Activated gamma-delta T cell treated with Interleukin-2 at 50 U/mL for 16 hours (primary cell): ENCODE results near the gene RHEB.

Experiments
- DNase-seq: peaks from one replicate; pipeline ENCODE4 v3.0.0-alpha.2; 2020

RHEB gene

DNA sequence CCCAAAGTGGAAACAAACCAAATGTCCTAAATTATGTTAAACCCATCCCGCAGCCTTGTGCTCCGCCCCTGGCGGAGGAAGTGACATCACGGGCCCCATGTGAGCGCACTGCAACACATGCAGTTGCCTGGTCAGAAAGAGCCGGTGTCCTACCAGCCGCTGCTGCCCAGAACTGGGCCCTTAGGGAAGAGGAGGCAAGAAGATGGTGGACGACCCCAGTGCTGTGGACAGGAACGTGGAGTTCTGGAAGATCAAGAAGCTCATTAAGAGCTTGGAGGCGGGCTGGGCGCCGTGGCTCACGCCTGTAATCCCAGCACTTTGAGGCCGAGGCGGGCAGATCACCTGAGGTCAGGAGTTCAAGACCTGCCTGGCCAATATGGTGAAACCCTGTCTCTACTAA is 18.0 kb downstream of the RHEB start:
- DNase-seq, result no peak

DNA sequence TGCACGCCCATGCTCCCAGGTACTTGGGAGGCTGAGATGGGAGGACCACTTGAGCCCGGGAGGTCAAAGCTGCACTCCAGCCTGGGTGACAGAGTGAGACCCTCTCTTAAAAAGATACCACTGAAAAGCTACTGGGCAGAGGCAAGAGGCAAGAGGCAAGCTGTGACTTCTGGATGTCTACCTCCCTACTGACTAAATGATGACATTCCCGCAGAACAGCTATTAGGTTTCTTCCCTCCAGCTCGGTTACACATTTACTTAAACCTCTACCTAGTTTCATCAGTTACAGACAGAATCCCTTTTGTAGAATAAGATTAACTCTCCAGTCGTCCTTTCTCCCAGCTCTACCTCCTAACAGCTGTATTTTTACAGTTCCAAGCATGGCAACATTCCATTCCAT is 21.2 kb downstream of the RHEB start:
- DNase-seq, result no peak

DNA sequence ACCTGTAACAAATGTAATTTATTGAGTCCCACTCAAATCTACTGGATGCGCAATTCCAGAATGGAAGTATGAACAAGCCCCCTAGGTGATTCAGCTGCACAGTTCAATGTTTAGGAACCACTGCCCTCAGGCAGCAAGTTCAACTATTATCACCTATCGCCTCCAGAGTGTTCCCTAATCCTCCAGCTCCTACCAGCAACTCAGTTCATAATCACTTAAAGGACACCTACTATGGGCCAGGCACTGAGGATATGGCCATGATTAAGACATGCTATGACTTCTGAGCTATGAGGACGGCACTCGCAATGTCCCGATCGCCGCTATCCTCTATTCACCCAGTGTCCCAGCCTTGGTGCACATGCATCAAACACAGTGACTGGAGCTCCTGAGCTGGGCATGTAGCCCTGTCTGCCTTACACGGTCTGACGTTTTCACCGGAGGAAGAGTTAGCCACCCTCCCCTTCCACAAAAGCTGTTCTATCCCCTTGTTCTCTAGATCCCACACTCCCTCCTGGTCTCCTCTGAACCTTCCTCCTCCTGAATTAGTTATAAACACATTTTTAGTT is 22.3 kb downstream of the RHEB start:
- DNase-seq, result no peak

DNA sequence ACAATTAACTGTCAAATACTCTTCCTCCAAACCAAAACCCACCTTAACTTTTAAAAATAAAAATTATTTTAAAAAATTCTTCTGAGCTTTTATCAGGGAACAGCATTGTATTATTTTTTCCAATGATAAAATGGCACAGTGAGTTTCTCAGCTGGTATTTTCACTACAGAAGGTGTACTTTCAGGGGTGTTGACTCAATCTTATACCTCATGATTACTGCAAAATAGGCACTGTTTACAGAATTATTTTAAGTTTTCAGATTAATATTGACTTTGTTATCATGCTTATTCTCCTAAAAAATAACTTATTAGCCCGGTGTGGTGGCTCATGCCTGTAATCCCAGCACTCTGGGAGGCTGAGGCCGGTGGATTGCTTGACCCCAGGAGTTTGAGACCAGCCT is 24.3 kb downstream of the RHEB start:
- no peak for DNase-seq

DNA sequence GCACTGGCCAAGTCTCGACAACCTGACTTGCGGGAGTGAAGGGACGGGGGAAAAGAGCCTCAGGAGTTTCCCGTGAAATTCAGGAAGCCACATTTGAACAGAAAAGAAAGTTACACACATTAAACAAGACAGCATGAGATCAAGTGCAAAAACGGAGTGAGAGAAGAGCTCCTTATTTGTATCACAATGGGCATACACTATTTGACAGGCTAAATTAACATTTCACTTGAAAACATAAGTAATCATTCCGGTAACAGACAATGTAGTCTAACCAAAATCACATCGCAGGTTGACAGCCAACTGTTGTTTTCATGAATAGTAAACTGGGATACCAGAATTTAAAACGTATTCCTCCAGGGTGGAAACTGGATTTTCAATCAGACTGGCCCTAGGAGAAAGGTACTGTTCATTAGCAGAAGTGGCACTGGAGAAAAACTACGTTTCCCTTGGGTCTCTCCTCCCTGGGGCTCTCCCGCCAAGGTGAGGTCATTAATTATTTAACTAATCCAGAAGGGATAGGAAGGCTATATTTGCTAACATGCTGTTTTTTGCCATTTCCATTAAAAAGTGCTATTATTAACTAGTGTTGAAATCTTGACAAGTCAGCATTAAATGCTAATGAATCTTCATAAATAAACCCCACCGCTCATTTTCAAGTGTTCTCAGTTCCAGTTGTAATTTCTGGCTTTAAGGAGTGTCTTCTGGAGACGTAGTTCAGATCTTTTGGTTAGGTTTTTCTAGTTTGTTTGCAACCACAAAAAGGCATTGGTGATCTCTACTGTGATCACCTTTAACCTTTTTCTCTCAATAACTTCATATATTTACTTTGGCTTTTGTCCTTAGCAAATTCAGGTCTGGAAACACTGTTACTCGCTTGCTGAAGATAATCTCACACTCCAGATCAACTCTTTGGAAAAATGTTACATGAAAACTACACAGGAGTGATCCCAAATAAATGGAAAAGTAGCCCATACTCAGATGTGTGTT is 25.1 kb downstream of the RHEB start:
- no peak for DNase-seq

DNA sequence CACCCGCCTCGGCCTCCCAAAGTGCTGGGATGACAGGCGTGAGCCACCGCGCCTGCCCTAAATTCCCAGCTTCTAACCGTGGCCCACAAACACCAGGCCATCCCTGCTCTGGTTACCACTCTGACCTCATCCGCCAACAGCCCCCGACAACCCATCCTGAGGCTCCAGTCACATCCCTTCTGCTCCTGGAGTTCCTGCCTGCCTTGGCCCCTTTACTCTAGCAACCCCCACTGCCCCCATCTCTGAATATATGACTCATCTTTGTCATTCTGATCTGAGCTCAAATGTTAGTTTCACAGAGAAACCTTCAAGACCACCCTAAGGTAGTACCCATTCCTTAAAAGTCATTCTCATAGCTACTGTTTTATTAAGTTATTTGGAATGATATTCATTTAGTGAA is 26.6 kb downstream of the RHEB start:
- no peak for DNase-seq

DNA sequence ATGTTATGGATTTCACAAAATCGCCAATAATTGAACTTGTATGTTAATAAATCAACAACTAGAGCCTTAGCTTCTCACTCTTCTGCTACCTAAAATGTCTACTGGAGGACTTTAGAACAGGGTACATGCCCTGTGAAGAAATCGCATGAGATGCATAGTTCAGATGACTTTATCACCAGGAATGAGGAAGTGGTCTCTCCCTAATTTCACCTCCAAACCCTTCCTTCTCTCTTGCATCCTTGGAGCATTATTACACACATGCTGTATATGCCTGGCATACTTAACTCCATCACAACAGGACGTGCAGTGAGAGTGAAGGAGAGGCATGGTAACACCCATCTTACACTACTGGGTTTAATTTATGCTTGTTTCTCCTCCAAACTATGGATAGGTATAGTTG is 27.8 kb downstream of the RHEB start:
- DNase-seq, result no peak

DNA sequence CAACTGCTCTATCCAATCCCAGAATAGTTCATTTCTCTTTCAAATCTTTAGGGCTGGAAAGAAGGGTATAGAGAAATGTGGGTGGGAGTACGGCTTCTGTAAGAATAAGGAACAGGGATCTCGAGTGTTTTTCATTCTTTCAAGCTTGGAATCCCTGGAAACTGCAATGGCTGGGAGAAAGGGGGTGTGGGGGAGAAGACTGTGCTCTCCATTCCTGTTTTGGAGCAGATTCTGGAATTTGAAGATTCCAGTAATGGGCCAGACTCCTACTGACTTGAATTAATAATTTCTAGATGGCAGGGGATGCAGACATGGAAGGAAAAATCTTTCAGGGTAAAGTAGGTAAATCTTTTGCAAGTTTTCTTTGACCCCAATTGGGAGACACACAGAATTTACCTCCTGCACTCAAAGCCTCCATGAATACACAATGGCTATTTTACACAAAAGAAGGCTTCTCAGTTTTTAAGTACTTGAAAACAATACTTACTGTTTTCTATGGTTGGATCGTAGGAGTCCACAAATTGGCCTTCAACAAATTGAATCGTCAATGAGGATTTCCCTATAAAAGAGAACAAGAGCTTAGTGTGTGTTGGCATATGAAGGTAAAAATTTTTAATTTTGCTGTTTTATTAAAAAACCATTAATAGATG is 29.1 kb downstream of the RHEB start:
- no peak for DNase-seq

DNA sequence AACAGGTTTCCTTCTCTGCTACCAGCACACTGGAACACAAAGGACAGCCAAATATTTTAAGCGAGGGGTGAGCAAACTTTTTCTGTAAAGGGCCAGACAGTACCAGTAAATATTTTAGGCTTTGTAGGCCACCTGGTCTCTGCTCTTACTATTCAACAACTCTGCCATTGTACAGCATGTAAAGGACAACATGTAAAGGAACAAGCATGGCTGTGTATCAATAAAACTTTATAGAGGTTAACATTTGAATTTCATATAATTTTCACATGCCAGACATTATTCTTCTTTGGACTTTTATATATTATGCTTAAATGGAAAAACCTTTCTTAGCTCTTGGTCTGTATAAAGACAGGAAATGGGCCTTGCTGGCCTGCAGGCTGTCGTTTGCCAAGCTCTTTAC is 30.2 kb downstream of the RHEB start:
- no peak for DNase-seq

DNA sequence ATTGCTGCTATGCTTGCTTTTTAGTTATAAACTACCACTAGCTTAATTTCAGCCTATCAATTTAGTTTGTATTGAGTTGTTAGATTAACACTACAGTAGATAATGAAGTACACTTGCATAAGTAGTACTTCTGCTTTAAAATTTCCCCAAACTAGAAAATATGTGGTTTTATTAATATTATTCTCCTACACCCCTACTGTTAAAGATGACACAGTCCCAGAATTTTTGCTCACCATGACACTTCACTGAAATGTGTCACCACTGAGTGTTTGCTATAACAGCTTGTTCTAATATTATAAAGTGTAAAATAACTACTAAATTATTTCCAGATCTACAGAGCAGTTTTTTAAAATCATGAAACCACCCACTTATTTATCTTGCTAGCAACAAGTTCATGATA is 31.6 kb downstream of the RHEB start:
- no peak for DNase-seq

DNA sequence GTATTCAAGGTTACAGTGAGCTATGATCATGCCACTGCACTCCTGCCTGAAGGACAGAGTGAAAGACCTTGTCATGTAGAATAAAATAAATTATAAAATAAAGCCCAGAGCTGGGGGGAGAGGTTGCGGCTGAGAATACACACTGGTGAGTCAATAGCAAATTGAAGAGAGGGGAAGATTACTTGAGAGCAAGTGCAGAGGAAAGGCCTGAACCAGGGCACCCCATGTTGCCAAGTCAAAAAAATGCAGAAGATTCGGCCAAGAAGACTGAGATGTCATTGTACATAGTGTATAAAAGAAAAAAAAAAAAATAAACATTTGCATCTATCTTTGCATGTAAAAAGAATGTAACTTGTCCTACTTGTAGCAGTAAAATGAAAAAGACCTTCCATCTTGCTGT is 32.5 kb downstream of the RHEB start:
- DNase-seq, result no peak

DNA sequence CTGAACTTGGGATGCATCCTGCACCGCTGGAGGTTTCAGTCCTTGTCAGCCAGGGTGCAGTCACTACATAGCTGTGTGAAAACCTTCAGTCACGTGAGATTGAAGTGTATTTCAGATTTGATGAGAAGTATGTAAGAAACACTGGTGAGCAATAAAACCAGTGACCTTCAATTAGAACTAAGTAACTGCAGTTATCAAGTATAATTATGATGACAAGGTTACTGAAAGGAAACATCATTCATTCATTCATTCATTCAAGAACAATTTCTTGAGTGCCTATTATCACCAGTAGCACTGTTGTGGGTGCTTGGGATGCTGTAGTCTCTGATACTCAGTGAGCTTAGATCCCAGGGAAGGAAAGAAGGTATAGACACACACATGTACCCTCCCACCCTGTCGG is 33.6 kb downstream of the RHEB start:
- DNase-seq, result no peak

DNA sequence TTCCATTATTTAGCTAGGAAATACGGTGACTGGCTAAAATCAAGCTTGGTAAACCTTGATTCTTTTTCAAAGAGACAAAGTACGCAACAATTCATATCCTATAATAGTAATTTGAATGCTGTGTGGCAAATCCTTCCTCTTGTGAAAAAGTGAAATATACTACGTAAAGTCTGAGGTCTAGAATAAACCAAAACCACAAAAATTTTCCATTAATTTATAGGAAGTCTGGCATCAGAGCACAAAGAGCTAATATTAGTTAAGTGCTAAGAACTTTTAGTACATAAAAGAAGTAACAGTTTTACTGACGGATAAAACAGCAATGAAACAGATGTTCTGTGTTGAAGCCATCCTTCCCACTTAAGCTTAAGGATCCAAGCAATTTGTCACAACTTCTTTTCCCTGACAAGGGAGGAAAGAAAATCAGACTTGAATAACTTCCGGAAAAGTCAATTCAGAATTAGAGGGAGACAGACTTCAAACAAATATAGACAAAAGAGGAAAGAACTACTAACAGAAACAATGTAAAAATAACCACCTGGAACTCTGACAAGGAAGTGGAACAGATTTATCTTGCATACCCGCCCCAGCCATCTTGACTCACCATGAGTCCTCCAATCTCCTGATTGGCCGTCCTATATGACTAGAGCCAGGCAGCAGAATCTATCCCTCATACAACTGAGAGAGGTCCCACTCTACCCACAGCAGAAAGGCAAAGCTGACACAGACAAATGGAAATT is 34.6 kb downstream of the RHEB start:
- DNase-seq, result no peak

DNA sequence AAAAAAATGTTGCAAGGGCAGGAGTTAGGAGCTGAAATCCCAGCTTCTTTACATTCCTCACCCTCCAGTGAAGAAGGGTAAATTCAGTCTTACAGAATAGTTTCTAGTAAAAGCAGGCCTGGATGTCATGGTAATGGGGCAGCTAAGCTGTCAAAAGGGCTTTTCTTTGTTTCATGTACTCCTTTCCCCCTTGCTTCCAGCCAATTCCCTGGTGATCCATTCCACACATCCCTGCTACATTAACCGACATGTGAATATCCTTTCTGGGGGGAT is 36.0 kb downstream of the RHEB start:
- DNase-seq, result no peak

DNA sequence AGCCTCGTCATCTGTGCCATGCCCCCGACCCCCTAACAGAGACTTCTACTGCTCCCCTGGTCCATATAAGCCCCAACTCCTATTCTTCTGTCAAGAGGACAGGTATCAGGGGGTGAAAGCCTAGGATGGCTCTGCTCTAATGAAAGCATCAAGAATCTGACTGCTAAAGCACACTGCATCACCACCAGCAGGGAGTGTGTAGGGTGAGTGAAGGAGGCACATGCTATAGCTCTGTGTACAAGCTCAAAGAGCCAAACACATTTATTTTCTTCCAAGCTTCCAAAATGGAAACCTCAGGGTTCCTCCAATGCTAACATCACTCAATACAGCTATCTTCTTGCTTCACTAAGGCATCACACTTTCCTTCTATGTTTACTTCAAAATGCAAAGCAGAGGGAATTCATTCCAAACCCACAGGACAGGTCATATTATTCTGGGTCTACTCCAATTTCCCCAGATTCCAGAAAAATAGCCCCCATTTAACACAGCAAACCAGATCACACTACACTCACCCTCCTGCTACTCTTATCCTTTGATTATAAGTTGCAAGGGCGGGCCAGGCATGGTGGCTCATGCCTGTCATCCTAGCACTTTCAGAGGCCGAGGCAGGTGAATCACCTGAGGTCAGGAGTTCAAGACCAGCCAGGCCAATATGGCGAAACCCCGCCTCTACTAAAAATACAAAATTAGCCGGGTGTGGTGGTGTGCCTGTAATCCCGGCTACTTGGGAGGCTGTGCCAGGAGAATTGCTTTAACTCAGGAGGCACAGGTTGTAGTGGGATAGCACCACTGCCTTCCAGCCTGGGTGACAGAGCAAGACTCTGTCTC is 36.6 kb downstream of the RHEB start:
- DNase-seq, result no peak

DNA sequence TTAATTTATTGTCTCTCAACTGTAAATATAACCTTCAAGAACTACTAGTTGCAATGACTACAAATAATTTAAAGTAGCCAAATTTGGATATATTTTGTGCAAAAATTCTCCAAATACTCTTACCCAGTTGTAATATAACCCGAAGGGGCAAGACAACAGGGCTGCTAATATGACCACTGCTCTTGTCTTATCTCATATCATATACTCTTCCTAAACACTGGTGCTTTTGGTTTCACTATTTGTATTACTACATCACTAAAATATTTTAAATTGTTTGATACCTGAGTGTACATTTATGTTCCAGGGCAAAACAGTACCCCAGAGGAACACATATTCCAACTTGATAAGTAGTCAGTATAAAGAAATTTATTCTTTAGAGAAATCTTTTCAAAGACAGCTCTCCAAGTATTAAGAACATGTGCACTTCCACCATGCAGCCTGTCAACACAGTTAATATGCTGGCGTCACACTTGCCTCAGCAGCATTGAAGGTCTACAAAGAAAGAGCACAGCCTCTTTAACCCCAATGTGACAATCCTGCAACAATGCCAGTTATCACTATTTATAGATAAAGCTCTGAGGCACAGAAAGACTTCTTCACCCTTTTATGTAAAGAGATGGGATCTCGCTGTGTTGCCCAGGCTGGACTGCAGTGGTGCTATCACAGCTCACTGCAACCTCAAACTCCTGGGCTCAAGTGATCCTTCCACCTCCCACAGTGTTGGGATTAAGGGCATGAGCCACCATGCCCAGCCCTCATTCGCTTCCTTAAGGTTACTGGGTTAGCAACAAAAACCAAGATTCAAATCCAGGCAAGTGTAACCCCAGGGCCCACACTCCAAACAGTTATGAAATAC is 37.8 kb downstream of the RHEB start:
- DNase-seq, result no peak

DNA sequence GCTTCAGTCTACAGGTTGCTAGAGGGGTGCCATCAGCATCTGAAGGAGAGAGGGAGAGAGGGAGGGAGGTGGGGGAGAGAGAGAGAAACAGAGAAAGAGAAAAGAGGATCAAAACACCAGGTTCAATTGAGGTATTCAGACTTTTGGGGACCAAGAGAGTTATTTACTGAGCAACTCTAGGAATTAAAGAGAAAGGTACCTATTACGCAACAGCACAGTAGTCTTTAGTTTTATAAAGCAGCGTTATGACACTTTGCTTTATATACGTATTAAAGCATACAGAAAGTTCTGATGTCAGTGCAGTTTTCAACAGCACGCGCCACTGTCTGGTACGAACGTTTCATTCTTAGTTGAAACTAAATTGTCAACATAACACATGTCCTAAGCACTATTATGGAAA is 41.8 kb downstream of the RHEB start:
- DNase-seq, result no peak

DNA sequence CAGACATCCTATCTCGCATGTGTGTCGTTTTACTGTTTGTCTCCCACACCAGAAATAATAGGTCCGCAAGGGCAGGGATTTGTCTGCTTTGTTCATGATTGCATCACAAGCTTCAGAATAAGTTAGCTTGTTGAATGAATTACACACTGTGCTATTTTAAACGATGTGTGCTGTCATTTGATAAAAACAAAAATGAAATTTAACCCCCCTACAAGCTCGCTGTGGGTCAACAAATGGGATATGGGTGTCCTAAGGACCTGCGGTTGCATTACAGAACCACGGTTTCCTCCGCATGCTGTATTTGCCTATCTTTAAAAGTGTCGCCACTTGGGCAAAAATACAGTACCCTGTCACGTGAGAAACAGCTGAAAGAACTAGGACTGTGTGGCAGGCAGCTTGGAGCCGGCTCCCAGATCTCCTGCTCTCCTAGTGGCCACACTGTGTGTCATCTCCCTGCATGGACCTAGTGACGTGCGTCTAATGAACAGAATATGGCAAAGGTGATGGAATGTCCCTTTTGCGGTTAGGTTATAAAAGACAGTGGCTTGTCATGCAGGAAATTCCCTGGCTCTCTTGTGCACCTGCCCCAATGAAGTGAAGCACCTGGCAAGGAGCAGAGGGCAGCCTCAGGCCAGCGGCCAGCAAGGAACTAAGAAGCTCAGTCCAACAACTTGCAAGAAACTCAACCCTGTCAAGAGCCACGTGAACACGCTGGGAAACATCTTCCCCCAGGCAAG is 46.9 kb downstream of the RHEB start:
- no peak for DNase-seq

DNA sequence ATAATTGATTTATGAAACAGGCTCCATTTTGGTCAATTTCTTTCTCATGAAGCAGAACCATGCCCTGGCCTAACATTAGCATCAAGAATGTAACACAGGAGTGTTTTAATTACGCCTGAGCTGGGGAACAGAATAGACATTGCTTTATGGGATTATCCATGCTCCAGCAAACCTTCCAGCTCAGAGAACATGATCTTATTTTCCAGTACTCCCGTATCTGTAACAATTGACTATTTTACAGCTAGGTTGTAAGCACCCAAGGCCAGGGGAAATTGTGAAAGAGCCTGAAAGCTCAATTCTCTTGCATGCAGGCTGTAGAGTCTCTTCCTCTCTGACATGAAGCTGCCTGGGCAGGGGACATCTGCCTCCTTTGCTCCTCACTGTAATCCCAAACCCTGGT is 49.0 kb downstream of the RHEB start:
- no peak for DNase-seq

DNA sequence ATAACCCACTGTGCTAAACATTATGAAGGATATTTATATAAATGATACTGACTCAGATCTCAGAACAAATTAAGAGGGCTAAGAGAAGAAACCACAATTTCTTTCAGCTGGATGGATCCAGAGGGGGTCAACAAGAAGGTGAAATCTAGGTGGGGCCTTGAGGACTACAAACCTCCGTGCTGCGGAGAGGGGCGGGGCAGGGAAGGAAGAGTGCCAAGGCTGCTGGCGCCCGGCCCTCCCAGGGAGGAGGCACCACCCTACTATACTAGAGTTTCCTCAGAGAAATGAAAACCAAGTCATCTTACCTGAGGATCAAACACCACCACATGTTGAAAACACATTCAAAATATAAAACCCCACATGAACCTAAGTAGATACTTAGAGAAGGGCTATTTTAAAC is 50.4 kb downstream of the RHEB start:
- DNase-seq, result no peak
